ENCODE results near the gene NALCN.

NALCN gene

DNA sequence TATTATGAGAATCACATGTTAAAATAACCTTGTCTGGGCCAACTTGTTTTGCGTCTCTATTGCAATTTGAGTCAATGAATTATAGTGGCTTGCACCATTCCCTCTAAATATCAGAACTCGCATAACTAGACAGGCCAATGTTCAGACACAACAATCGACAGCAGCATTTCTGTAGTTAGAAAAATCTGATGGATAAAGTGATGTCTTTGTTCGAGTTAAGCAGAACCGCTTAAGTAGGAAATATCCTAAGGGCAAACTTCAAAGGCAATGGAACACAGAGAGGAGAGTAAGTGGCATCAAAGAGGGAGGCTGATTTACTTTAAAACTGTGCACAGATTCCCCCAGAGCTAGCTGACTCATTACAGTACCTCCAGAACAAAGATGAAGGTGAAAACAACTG is 333.9 kb downstream of the NALCN start:
- no peak for DNase-seq
- no peaks in the 10 kb centered on the region for H3K9me3 ChIP-seq (ENCODE audit: control insufficient read depth, low read length)
- no peak overlapping the region for H3K27ac ChIP-seq (ENCODE audit: insufficient read depth, low read length, poor library complexity, severe bottlenecking)
- no peaks in the 10 kb centered on the region for H3K4me1 ChIP-seq (ENCODE audit: control insufficient read depth, insufficient read depth, low read length, poor library complexity, severe bottlenecking)
- no peaks in the 10 kb centered on the region for H3K36me3 ChIP-seq (ENCODE audit: control insufficient read depth, insufficient read depth, low read length)
- no peak overlapping the region for H3K4me3 ChIP-seq (ENCODE audit: insufficient read depth, low read depth, low read length, poor library complexity, severe bottlenecking)
- H3K27me3 ChIP-seq (replicated peaks; ENCODE audit: control insufficient read depth, insufficient read depth, low read length, poor library complexity, severe bottlenecking) = no peaks in the 10 kb centered on the region

DNA sequence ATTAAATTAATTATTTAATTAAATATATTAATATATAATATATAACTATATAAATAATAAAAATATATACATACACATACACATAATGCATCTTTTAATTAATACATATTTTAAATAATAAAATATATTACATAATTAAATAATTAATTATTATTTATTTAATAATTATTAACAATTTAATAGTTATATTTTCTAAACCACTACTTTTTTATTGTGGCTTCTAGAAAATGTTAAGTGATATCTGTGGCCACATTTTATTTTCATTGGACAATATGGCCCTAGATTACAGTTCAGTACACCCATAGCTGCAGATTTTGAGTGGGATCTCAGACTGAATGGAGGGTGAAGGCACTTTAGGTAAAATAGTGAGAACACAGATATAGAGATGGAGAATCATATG is 335.7 kb downstream of the NALCN start:
- Histone ChIP-seq H3K27me3 (replicated peaks; ENCODE audit: control insufficient read depth, insufficient read depth, low read length, poor library complexity, severe bottlenecking) (no peaks in the 10 kb centered on the region), H3K36me3 (ENCODE audit: control insufficient read depth, insufficient read depth, low read length) (no peaks in the 10 kb centered on the region), H3K9me3 (ENCODE audit: control insufficient read depth, low read length) (no peaks in the 10 kb centered on the region), H3K27ac (ENCODE audit: insufficient read depth, low read length, poor library complexity, severe bottlenecking) (no peak overlapping the region), H3K4me1 (ENCODE audit: control insufficient read depth, insufficient read depth, low read length, poor library complexity, severe bottlenecking) (no peaks in the 10 kb centered on the region), H3K4me3 (ENCODE audit: insufficient read depth, low read depth, low read length, poor library complexity, severe bottlenecking) (no peak overlapping the region)
- DNase-seq = no peak

DNA sequence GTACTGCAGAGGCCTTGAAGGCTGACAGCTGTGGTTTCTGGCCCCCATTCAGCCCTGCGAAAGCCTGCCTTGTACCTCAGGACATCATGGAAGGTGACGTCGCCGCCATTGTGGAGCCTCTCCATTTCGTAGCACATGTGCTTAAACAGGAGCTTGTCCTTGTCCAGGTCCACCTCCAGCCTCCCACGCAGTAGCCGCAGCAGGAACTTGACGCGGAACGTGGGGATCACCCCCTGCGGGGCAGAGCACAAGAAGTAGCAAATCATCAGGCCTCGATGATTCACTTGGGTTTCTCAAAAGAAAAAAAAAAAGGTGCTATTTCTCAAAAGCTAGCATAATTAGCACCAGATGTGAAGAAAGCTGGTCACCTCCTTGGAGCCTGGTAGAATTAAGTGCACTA is 351.0 kb downstream of the NALCN start:
- H3K9me3 ChIP-seq (ENCODE audit: control insufficient read depth, low read length) = no peaks in the 10 kb centered on the region
- H3K4me3 ChIP-seq (ENCODE audit: insufficient read depth, low read depth, low read length, poor library complexity, severe bottlenecking) = no peak overlapping the region
- H3K27ac ChIP-seq (ENCODE audit: insufficient read depth, low read length, poor library complexity, severe bottlenecking) = no peak overlapping the region
- H3K27me3 ChIP-seq (replicated peaks; ENCODE audit: control insufficient read depth, insufficient read depth, low read length, poor library complexity, severe bottlenecking) = no peaks in the 10 kb centered on the region
- H3K4me1 ChIP-seq (ENCODE audit: control insufficient read depth, insufficient read depth, low read length, poor library complexity, severe bottlenecking) = no peaks in the 10 kb centered on the region
- H3K36me3 ChIP-seq (ENCODE audit: control insufficient read depth, insufficient read depth, low read length) = no peaks in the 10 kb centered on the region
- DNase-seq = no peak

DNA sequence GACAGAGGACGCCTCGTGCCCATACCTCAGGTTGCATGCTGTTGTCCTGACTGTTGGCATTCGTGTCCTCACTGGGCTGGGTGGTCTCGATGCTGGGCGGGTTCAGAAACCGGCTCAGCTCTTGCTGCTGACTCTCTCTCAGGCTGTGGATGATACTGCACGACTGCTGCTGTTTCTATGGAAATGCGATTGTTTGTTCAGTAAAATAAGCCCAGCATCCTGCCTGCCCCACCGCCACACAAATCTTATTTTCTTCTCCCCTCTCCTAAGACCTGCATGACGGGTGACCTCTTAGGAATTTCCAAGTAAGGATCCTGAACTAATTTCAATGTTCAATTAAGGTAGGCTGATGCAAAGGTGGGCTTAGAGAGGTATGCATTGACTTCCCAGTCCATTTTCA is 356.5 kb downstream of the NALCN start:
- Histone ChIP-seq H3K27ac (ENCODE audit: insufficient read depth, low read length, poor library complexity, severe bottlenecking) (no peak overlapping the region), H3K4me1 (ENCODE audit: control insufficient read depth, insufficient read depth, low read length, poor library complexity, severe bottlenecking) (no peaks in the 10 kb centered on the region), H3K4me3 (ENCODE audit: insufficient read depth, low read depth, low read length, poor library complexity, severe bottlenecking) (no peak overlapping the region), H3K9me3 (ENCODE audit: control insufficient read depth, low read length) (no peaks in the 10 kb centered on the region), H3K27me3 (replicated peaks; ENCODE audit: control insufficient read depth, insufficient read depth, low read length, poor library complexity, severe bottlenecking) (no peaks in the 10 kb centered on the region), H3K36me3 (ENCODE audit: control insufficient read depth, insufficient read depth, low read length) (no peaks in the 10 kb centered on the region)
- no peak for DNase-seq

DNA sequence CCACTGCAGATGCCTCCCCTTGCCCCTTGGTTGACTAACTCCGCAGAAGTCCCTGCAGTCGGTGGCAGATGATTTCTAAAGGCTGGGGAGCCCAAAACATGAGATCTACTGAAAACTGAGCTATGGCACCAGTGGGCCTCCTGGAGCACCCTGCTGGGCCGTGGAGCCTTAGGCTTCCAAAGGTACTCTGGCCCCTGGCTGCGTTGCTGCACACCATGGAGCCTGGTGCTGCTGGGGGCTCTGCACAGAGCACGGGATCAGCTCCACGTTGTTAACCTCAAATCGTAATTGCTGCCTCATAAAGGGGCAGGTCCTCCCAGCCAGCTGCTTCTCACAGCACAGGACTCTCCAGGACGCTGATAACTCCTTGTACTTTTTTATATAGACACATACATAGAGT is 357.5 kb downstream of the NALCN start:
- DNase-seq = no peak
- no peaks in the 10 kb centered on the region for H3K27me3 ChIP-seq (replicated peaks; ENCODE audit: control insufficient read depth, insufficient read depth, low read length, poor library complexity, severe bottlenecking)
- no peaks in the 10 kb centered on the region for H3K36me3 ChIP-seq (ENCODE audit: control insufficient read depth, insufficient read depth, low read length)
- no peak overlapping the region for H3K27ac ChIP-seq (ENCODE audit: insufficient read depth, low read length, poor library complexity, severe bottlenecking)
- no peaks in the 10 kb centered on the region for H3K9me3 ChIP-seq (ENCODE audit: control insufficient read depth, low read length)
- no peak overlapping the region for H3K4me3 ChIP-seq (ENCODE audit: insufficient read depth, low read depth, low read length, poor library complexity, severe bottlenecking)
- H3K4me1 ChIP-seq (ENCODE audit: control insufficient read depth, insufficient read depth, low read length, poor library complexity, severe bottlenecking) = no peaks in the 10 kb centered on the region

DNA sequence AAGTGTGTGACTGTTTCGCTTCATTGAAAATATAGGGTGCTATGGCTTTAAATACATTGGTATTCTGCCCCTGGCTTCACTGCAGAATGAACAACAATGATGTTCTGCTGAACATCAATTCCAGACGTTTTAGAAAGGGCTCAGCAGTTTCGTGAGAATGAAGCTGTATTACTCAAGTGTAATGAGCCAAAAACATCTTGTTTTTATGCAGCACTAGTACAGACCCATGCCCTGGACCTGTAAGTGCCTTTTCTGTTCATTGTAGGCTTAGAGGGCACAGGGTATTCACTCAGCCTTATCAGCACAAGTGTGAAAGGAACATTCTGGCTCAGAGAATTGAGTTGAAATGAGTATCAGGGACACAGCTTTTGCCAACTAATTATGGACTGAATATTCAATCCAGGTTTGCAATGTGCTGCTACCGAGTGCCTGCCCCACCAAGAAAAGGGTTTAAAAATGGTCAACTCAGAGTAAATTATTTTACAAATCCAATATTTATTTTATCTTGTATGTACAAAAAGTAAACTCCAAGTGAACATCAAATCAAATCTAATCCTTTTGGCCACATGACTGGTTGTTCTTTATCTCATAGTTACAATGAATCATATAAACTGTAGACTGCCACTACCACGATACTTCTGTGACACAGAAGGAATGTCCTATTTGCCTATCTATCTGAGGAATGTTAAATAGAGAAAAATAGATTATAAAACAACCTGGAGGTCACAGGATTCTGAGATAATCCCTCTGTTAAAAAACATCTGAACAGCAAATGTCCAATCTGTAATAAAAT is 362.8 kb downstream of the NALCN start:
- no peak overlapping the region for H3K4me3 ChIP-seq (ENCODE audit: insufficient read depth, low read depth, low read length, poor library complexity, severe bottlenecking)
- no peak for DNase-seq
- no peaks in the 10 kb centered on the region for H3K27me3 ChIP-seq (replicated peaks; ENCODE audit: control insufficient read depth, insufficient read depth, low read length, poor library complexity, severe bottlenecking)
- H3K9me3 ChIP-seq (ENCODE audit: control insufficient read depth, low read length) = no peaks in the 10 kb centered on the region
- no peak overlapping the region for H3K27ac ChIP-seq (ENCODE audit: insufficient read depth, low read length, poor library complexity, severe bottlenecking)
- no peaks in the 10 kb centered on the region for H3K36me3 ChIP-seq (ENCODE audit: control insufficient read depth, insufficient read depth, low read length)
- no peaks in the 10 kb centered on the region for H3K4me1 ChIP-seq (ENCODE audit: control insufficient read depth, insufficient read depth, low read length, poor library complexity, severe bottlenecking)

DNA sequence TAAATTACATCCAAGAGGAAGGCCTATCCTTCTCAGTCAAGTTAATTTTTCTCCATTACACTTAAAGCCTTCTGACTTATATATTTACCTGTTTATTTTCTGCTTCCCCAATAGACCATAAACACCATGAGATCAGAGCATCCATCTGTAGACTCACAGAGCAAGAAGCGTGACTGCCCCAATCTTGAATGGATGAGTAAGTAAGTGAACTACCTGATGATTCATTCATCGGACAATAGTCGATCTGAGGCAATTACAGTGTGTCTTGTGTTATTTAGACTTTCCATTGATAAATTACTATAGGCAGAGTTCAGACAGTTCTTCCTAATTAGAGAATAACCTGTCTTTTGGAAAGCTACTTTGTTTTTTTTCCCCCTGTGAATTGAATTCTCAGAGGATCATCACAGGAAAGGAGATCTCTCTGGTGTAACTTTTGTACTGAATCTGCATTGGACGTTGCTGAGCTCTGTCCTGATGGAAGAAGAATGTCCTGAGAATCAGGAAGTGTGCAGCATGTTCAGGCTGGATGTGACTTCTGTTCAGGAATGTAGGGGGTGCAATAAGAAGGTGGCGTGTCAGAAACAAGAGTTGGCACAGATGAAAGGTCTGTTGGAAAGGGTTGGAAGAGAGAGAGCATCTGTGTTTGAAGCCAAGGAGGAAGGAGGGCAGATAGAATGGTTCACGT is 367.0 kb downstream of the NALCN start:
- no peaks in the 10 kb centered on the region for H3K4me1 ChIP-seq (ENCODE audit: control insufficient read depth, insufficient read depth, low read length, poor library complexity, severe bottlenecking)
- H3K27me3 ChIP-seq (replicated peaks; ENCODE audit: control insufficient read depth, insufficient read depth, low read length, poor library complexity, severe bottlenecking) = no peaks in the 10 kb centered on the region
- H3K9me3 ChIP-seq (ENCODE audit: control insufficient read depth, low read length) = no peaks in the 10 kb centered on the region
- H3K36me3 ChIP-seq (ENCODE audit: control insufficient read depth, insufficient read depth, low read length) = no peaks in the 10 kb centered on the region
- H3K27ac ChIP-seq (ENCODE audit: insufficient read depth, low read length, poor library complexity, severe bottlenecking) = no peak overlapping the region
- no peak for DNase-seq
- no peak overlapping the region for H3K4me3 ChIP-seq (ENCODE audit: insufficient read depth, low read depth, low read length, poor library complexity, severe bottlenecking)

DNA sequence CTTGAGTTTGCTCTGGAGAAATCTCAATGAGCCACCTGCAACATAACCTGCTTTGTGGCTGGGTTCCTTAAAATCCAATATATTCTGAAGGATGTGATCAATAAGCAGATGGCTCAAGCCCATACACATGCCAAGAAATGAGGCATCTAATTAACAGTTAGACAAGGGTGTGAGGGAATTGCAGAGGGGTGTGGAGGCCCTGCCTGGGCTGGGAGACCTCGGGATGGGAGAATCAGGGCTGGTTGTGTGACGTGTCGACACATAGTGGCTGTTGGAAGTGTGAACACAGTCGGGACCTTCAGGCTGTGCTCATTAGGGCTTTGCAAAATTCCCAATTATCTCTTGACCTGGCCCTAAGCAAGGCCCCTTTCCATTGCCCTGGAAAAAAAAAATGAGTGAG is 379.8 kb downstream of the NALCN start:
- Histone ChIP-seq H3K9me3 (ENCODE audit: control insufficient read depth, low read length) (no peaks in the 10 kb centered on the region), H3K4me1 (ENCODE audit: control insufficient read depth, insufficient read depth, low read length, poor library complexity, severe bottlenecking) (no peaks in the 10 kb centered on the region), H3K4me3 (ENCODE audit: insufficient read depth, low read depth, low read length, poor library complexity, severe bottlenecking) (no peak overlapping the region), H3K27me3 (replicated peaks; ENCODE audit: control insufficient read depth, insufficient read depth, low read length, poor library complexity, severe bottlenecking) (no peaks in the 10 kb centered on the region), H3K27ac (ENCODE audit: insufficient read depth, low read length, poor library complexity, severe bottlenecking) (no peak overlapping the region), H3K36me3 (ENCODE audit: control insufficient read depth, insufficient read depth, low read length) (no peaks in the 10 kb centered on the region)
- DNase-seq = no peak

DNA sequence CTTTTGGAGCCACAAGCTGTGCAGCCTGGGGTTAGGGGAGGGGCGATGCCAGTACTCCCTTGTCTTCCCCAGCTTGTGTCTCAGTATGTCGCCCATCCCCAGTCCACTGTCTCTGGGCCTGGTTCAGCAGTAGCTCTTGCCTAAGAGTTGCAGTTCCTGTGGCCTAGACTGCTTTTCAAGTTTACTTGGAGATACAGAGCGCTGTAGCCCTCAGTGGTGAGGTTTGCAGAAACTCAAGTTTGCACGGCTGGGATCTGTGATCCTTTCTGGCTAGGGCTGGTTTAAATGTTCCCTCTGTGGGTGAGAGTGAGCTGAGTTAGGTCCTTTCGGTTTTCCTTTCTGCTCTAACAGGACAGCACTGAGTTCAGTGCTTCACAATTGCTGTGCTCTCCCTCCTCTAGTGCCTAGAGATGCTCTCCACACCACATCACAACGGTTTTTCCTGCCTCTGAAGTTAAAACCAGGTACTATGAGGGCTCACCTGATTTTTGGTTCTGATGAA is 381.1 kb downstream of the NALCN start:
- DNase-seq = no peak
- no peak overlapping the region for H3K4me3 ChIP-seq (ENCODE audit: insufficient read depth, low read depth, low read length, poor library complexity, severe bottlenecking)
- H3K27ac ChIP-seq (ENCODE audit: insufficient read depth, low read length, poor library complexity, severe bottlenecking) = no peak overlapping the region
- no peaks in the 10 kb centered on the region for H3K27me3 ChIP-seq (replicated peaks; ENCODE audit: control insufficient read depth, insufficient read depth, low read length, poor library complexity, severe bottlenecking)
- H3K4me1 ChIP-seq (ENCODE audit: control insufficient read depth, insufficient read depth, low read length, poor library complexity, severe bottlenecking) = no peaks in the 10 kb centered on the region
- H3K9me3 ChIP-seq (ENCODE audit: control insufficient read depth, low read length) = no peaks in the 10 kb centered on the region
- no peaks in the 10 kb centered on the region for H3K36me3 ChIP-seq (ENCODE audit: control insufficient read depth, insufficient read depth, low read length)

DNA sequence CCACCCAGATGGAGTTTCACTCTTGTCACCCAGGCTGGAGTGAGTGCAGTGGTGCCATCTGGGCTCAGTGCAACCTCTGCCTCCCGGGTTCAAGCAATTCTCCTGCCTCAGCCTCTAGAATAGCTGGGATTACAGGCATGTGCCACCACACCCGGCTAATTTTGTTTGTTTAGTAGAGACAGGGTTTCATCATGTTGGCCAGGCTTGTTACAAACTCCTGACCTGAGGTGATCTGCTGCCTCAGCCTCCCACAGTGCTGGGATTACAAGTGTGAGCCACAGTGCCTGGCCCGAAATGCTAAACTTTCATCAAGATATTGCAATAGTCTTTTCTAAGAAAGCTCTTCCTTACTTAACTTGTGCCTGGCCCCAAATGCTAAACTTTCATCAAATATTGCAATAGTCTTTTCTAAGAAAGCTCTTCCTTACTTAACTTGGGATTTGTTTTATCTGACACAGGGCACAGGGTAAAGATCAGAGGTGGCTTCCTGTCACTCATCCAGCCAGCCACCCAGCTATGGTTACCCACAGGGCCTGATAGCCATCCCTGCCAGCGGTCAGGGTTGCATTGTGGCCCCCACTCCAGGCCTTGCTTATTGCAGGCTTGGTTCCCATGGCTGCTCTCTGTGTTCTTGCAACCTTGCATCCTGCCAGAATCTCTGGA is 389.4 kb downstream of the NALCN start:
- Histone ChIP-seq H3K36me3 (ENCODE audit: control insufficient read depth, insufficient read depth, low read length) (no peaks in the 10 kb centered on the region), H3K9me3 (ENCODE audit: control insufficient read depth, low read length) (no peaks in the 10 kb centered on the region), H3K27ac (ENCODE audit: insufficient read depth, low read length, poor library complexity, severe bottlenecking) (no peak overlapping the region), H3K4me3 (ENCODE audit: insufficient read depth, low read depth, low read length, poor library complexity, severe bottlenecking) (no peak overlapping the region), H3K27me3 (replicated peaks; ENCODE audit: control insufficient read depth, insufficient read depth, low read length, poor library complexity, severe bottlenecking) (no peaks in the 10 kb centered on the region), H3K4me1 (ENCODE audit: control insufficient read depth, insufficient read depth, low read length, poor library complexity, severe bottlenecking) (no peaks in the 10 kb centered on the region)
- no peak for DNase-seq
